IMR-90 (cell line): ENCODE measurements around the gene FKBP6. TPM values are rescaled to one million over a fixed set of nuclear protein-coding genes. Genes with fewer than 3 reads are reported as not detected.

ENCODE experiments used
- ATAC-seq: fragments of 200-7000 bp; cut with Tn5 transposase; 2 replicates; pipeline ENCODE4 v1.9.1; 2020; ENCODE audit warnings: low read depth, mild to moderate bottlenecking, moderate library complexity
- BruUV-seq: library from RNA; stranded (reverse); fragments of 400-500 nt; replicated peaks from 2 replicates; lab custom pipeline; 2021; lab: Mats Ljungman, UMichigan
- CTCF ChIA-PET: fragments of 300-600 bp; formaldehyde crosslinking; extraction: SDS; loops from one replicate; lab custom pipeline; 2021; ENCODE audit warnings: antibody characterized with exemption; lab: Yijun Ruan, JAX
- POLR2A ChIA-PET: fragments of 300-600 bp; sonication (Branson Sonifier 250); formaldehyde crosslinking; loops from one replicate; lab custom pipeline; 2022; ENCODE audit warnings: antibody characterized with exemption; ENCODE audit not compliant: unreplicated experiment; lab: Charles Lee
- DNase-seq: peaks from one replicate; pipeline ENCODE4 v3.0.0; 2013
- H2AFZ ChIP-seq: replicated peaks from 2 replicates; pipeline ENCODE3; 2013; ENCODE audit warnings: low read length, mild to moderate bottlenecking; ENCODE audit not compliant: poor library complexity
- H2AK5ac ChIP-seq: 2 replicates; pipeline ENCODE4 v1.6.1; 2013; ENCODE audit warnings: low read depth, low read length, inconsistent platforms
- H2AK9ac ChIP-seq: replicated peaks from 2 replicates; pipeline ENCODE3; 2013; ENCODE audit warnings: mild to moderate bottlenecking, low read depth, low read length, moderate library complexity; ENCODE audit not compliant: poor library complexity
- H2BK120ac ChIP-seq: 2 replicates; pipeline ENCODE4 v1.6.1; 2013; ENCODE audit warnings: low read depth, low read length, inconsistent platforms
- H2BK15ac ChIP-seq: 3 replicates; pipeline ENCODE4 v1.6.1; 2013; ENCODE audit warnings: low read depth, low read length, inconsistent platforms
- H2BK20ac ChIP-seq: 2 replicates; pipeline ENCODE4 v1.6.1; 2013; ENCODE audit warnings: low read depth, mild to moderate bottlenecking, inconsistent platforms, low read length, moderate library complexity
- H2BK5ac ChIP-seq: 2 replicates; pipeline ENCODE4 v1.6.1; 2013; ENCODE audit warnings: mild to moderate bottlenecking, low read depth, low read length, inconsistent platforms; ENCODE audit not compliant: poor library complexity, severe bottlenecking
- H3K14ac ChIP-seq: replicated peaks from 2 replicates; pipeline ENCODE4 v1.6.1; 2013; ENCODE audit warnings: low read depth, low read length, inconsistent platforms
- H3K18ac ChIP-seq: 2 replicates; pipeline ENCODE4 v1.6.1; 2013; ENCODE audit warnings: low read depth, low read length, control low read depth
- H3K23ac ChIP-seq: 2 replicates; pipeline ENCODE4 v1.6.1; 2013; ENCODE audit warnings: low read depth, low read length, inconsistent platforms
- H3K27ac ChIP-seq: 2 replicates; pipeline ENCODE4 v1.5.1; 2013; ENCODE audit warnings: mild to moderate bottlenecking, control low read depth, low read length; ENCODE audit not compliant: insufficient read depth
- H3K27me3 ChIP-seq: 2 replicates; pipeline ENCODE4 v1.6.1; 2013; ENCODE audit warnings: low read length; ENCODE audit not compliant: control insufficient read depth, insufficient read depth
- H3K36me3 ChIP-seq: 2 replicates; pipeline ENCODE4 v1.6.1; 2013; ENCODE audit warnings: low read length, mixed read lengths; ENCODE audit not compliant: control insufficient read depth, insufficient read depth
- H3K4ac ChIP-seq: 2 replicates; pipeline ENCODE4 v1.6.1; 2013; ENCODE audit warnings: low read depth, low read length, inconsistent platforms
- H3K4me1 ChIP-seq: 2 replicates; pipeline ENCODE4 v1.6.1; 2013; ENCODE audit warnings: low read length, mixed read lengths; ENCODE audit not compliant: control insufficient read depth, insufficient read depth
- H3K4me2 ChIP-seq: 2 replicates; pipeline ENCODE4 v1.6.1; 2013; ENCODE audit warnings: low read depth, mild to moderate bottlenecking, control low read depth, low read length, moderate library complexity
- H3K4me3 ChIP-seq: 2 replicates; pipeline ENCODE4 v1.5.1; 2013; ENCODE audit warnings: low read depth, mild to moderate bottlenecking, control low read depth, low read length, moderate library complexity; ENCODE audit not compliant: insufficient read depth
- H3K56ac ChIP-seq: 2 replicates; pipeline ENCODE4 v1.6.1; 2013; ENCODE audit warnings: low read length, inconsistent platforms; ENCODE audit not compliant: insufficient read depth; ENCODE audit errors: extremely low read depth
- H3K79me1 ChIP-seq, 2 experiments: 2 replicates each; pipeline ENCODE4 v1.6.1; 2013; ENCODE audit warnings: low read length in 2 of 2, inconsistent platforms in 1 of 2, low read depth in 1 of 2
- H3K9ac ChIP-seq: 2 replicates; pipeline ENCODE4 v1.6.1; 2013; ENCODE audit warnings: low read depth, low read length, control low read depth
- H3K9me1 ChIP-seq: 2 replicates; pipeline ENCODE4 v1.6.1; 2013; ENCODE audit warnings: low read length, inconsistent platforms; ENCODE audit not compliant: insufficient read depth
- H3K9me3 ChIP-seq: 2 replicates; pipeline ENCODE4 v1.6.1; 2013; ENCODE audit warnings: low read length; ENCODE audit not compliant: control insufficient read depth, insufficient read depth
- H4K20me1 ChIP-seq: 2 replicates; pipeline ENCODE4 v1.6.1; 2013; ENCODE audit warnings: low read length, inconsistent platforms; ENCODE audit not compliant: insufficient read depth
- H4K5ac ChIP-seq: 2 replicates; pipeline ENCODE4 v1.6.1; 2013; ENCODE audit warnings: mild to moderate bottlenecking, low read depth, low read length, control low read depth
- H4K8ac ChIP-seq, 2 experiments: 2 replicates each; pipeline ENCODE4 v1.6.1; 2013; ENCODE audit warnings: low read depth in 2 of 2, low read length in 2 of 2, control low read depth in 1 of 2, inconsistent platforms in 1 of 2
- H4K91ac ChIP-seq: 2 replicates; pipeline ENCODE4 v1.6.1; 2013; ENCODE audit warnings: low read depth, low read length, inconsistent platforms; ENCODE audit not compliant: insufficient read depth
- BHLHE40 ChIP-seq: fragments of 150-350 bp; IDR thresholded peaks from 2 replicates; pipeline ENCODE4 v1.6.1; 2016; ENCODE audit warnings: mild to moderate bottlenecking, low read depth, low read length
- CHD1 ChIP-seq: IDR thresholded peaks from 2 replicates; pipeline ENCODE4 v1.6.1; 2012; ENCODE audit warnings: low read depth, low read length, improper control_type of control experiment
- MAZ ChIP-seq: IDR thresholded peaks from 2 replicates; pipeline ENCODE4 v1.6.1; 2012; ENCODE audit warnings: low read depth, mild to moderate bottlenecking, low read length, improper control_type of control experiment, moderate library complexity, borderline replicate concordance
- MXI1 ChIP-seq: IDR thresholded peaks from 2 replicates; pipeline ENCODE4 v1.6.1; 2012; ENCODE audit warnings: low read depth, mild to moderate bottlenecking, low read length, moderate library complexity, borderline replicate concordance
- NFE2L2 ChIP-seq: fragments of 150-350 bp; IDR thresholded peaks from 2 replicates; pipeline ENCODE4 v1.6.1; 2016; ENCODE audit warnings: low read depth, mild to moderate bottlenecking, low read length
- POLR2A ChIP-seq: IDR thresholded peaks from 2 replicates; pipeline ENCODE4 v1.6.1; 2012; ENCODE audit warnings: mild to moderate bottlenecking, low read depth, low read length
- RAD21 ChIP-seq: IDR thresholded peaks from 2 replicates; pipeline ENCODE4 v1.6.1; 2012; ENCODE audit warnings: low read length, improper control_type of control experiment
- SMC3 ChIP-seq: fragments of 150-350 bp; IDR thresholded peaks from 2 replicates; pipeline ENCODE4 v1.6.1; 2016; ENCODE audit warnings: low read depth, mild to moderate bottlenecking, antibody characterized with exemption, low read length, moderate library complexity
- WGBS, 2 experiments: methylation state at CpG; one replicate each; pipeline versions ENCODE4 v1.1.5 to v1.1.7; 2013; ENCODE audit warnings: missing lambda C conversion rate in 2 of 2; ENCODE audit not compliant: insufficient read length in 1 of 2; ENCODE audit errors: extremely low coverage in 2 of 2; 5-methylcytosine and 5-hydroxymethylcytosine counted together
- dilution Hi-C: fragments of 300-500 bp; cut with HindIII; formaldehyde crosslinking; loops from one replicate; pipeline ENCODE4 v1.14.3; 2018; ENCODE audit warnings: low sequenced_read_pairs; ENCODE audit not compliant: unreplicated experiment
- in situ Hi-C: fragments of 300-500 bp; cut with MboI; formaldehyde crosslinking; loops from 3 replicates; pipeline ENCODE4 v1.14.3; 2019; ENCODE audit warnings: low sequenced_read_pairs, inconsistent platforms, mixed read lengths
- intact Hi-C: fragments of 100-400 bp; cut with micrococcal nuclease; formaldehyde crosslinking; loops from 2 replicates; pipeline ENCODE4 v1.10.0; 2022
- polyA plus RNA-seq, 3 experiments: library from polyadenylated mRNA; depleted of rRNA; stranded (reverse); fragments of >200 nt; gene quantifications; 2 replicates each; pipeline ENCODE4 v1.2.3, GENCODE V29; 2012; ENCODE audit warnings: low replicate concordance in 1 of 3
- total RNA-seq: library from RNA; depleted of rRNA; stranded (reverse); fragments of >200 nt; gene quantifications from 2 replicates; pipeline ENCODE4 v1.2.3, GENCODE V29; 2012
- TF ChIP-seq, protein P1 (sequence below): fragments of 150-350 bp; IDR thresholded peaks from 2 replicates; pipeline ENCODE4 v1.6.1; 2016; ENCODE audit warnings: low read depth, mild to moderate bottlenecking, low read length, moderate library complexity, borderline replicate concordance
- TF ChIP-seq, protein P2 (sequence below): fragments of 150-350 bp; IDR thresholded peaks from 2 replicates; pipeline ENCODE4 v1.6.1; 2017; ENCODE audit warnings: mild to moderate bottlenecking, antibody characterized with exemption, low read length, low read depth

FKBP6 gene
- total and polyA plus RNA-seq, 2 of the 4 experiments (the other 2 are of a cell fraction), result not detected

DNA sequence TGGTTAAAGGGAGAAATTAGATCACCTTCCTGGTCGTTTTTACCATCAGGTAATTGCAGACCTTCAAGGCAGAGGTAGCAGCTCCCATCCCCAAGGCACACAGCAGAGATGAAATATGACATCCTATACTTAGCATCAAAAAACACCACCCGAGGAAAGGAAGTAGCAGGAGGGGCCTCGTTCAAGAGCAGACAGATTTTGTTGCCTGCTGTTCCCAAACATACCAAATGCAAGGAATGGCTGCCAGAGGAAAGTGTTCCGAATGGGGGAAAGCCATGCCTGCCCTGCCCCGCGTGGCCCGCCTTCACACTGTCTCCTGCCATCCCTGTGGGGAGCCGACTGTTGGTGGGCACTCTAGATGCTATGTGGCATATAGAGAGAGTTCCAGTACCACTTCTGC is 18.0 kb downstream of the FKBP6 start:
- dilution Hi-C loops (no loop called here), in situ Hi-C loops (no loop called here), intact Hi-C loops (no loop called here)
- H3K14ac ChIP-seq, result no peak overlapping the region
- H3K79me1 ChIP-seq, result no peaks in the 10 kb centered on the region
- no peak overlapping the region for H3K27ac ChIP-seq
- no peak overlapping the region for H2BK20ac ChIP-seq
- H2AK9ac ChIP-seq, result no peak overlapping the region
- TF ChIP-seq MAZ, result no peak
- no peak for TF ChIP-seq SMC3
- TF ChIP-seq POLR2A, result no peak
- no peak for TF ChIP-seq RAD21
- TF ChIP-seq, protein P1, sequence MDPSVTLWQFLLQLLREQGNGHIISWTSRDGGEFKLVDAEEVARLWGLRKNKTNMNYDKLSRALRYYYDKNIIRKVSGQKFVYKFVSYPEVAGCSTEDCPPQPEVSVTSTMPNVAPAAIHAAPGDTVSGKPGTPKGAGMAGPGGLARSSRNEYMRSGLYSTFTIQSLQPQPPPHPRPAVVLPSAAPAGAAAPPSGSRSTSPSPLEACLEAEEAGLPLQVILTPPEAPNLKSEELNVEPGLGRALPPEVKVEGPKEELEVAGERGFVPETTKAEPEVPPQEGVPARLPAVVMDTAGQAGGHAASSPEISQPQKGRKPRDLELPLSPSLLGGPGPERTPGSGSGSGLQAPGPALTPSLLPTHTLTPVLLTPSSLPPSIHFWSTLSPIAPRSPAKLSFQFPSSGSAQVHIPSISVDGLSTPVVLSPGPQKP, result no peak
- TF ChIP-seq MXI1, result no peak
- no peak for TF ChIP-seq BHLHE40
- no peak for TF ChIP-seq NFE2L2
- TF ChIP-seq, protein P2, sequence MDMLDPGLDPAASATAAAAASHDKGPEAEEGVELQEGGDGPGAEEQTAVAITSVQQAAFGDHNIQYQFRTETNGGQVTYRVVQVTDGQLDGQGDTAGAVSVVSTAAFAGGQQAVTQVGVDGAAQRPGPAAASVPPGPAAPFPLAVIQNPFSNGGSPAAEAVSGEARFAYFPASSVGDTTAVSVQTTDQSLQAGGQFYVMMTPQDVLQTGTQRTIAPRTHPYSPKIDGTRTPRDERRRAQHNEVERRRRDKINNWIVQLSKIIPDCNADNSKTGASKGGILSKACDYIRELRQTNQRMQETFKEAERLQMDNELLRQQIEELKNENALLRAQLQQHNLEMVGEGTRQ, result no peak
- no peak for TF ChIP-seq CHD1
- H2AFZ ChIP-seq, result no peak overlapping the region
- POLR2A ChIA-PET, result interaction anchor here (0.6 kb wide), 1 partner anchor 387 kb away, joined by 3 read pairs; no protein-coding TSS in a partner anchor
- H3K4ac ChIP-seq, result no peak overlapping the region
- WGBS, 2 experiments, result no CpG with 5 or more reads among the region's 8 CpGs
- CTCF ChIA-PET, result interaction anchor here (0.5 kb wide), 1 partner anchor 15 kb away, joined by 5 read pairs; no protein-coding TSS in a partner anchor
- no peak overlapping the region for H3K18ac ChIP-seq
- H3K23ac ChIP-seq, result no peak overlapping the region
- H3K9me3 ChIP-seq, result no peaks in the 10 kb centered on the region
- peaks cover 5% of the 10 kb centered on the region for H3K4me1 ChIP-seq
- no peak for DNase-seq
- no peak overlapping the region for H3K9ac ChIP-seq
- H2BK15ac ChIP-seq, result no peak overlapping the region
- 0 out of 2 replicates have a peak, but pooled peaks cover 3% of the 10 kb centered on the region for H3K9me1 ChIP-seq
- no TSS peak for BruUV-seq
- no peak overlapping the region for H4K5ac ChIP-seq
- no peak overlapping the region for H4K91ac ChIP-seq
- H3K4me3 ChIP-seq, result no peak overlapping the region
- H3K4me2 ChIP-seq, result no peak overlapping the region
- H4K20me1 ChIP-seq, result no peaks in the 10 kb centered on the region
- no peak overlapping the region for H2BK120ac ChIP-seq
- no peaks in the 10 kb centered on the region for H3K36me3 ChIP-seq
- peaks cover 13% of the 10 kb centered on the region for H3K27me3 ChIP-seq
- H2AK5ac ChIP-seq, result no peak overlapping the region
- ATAC-seq, result no peak
- no peak overlapping the region for H2BK5ac ChIP-seq
- H4K8ac ChIP-seq, result no peak overlapping the region
- H3K56ac ChIP-seq, result no peak overlapping the region
